ENCODE data around the gene CACNA1C. TPM values are rescaled to one million over a fixed set of nuclear protein-coding genes. Genes with fewer than 3 reads are reported as not detected.

CACNA1C gene
- total and polyA plus RNA-seq, 10 of the 15 experiments (the other 5 are each of a cell fraction or from before 2014, with no cell fraction given) = under 0.01 to 0.15 (median 0.09) TPM; not detected in 5

DNA sequence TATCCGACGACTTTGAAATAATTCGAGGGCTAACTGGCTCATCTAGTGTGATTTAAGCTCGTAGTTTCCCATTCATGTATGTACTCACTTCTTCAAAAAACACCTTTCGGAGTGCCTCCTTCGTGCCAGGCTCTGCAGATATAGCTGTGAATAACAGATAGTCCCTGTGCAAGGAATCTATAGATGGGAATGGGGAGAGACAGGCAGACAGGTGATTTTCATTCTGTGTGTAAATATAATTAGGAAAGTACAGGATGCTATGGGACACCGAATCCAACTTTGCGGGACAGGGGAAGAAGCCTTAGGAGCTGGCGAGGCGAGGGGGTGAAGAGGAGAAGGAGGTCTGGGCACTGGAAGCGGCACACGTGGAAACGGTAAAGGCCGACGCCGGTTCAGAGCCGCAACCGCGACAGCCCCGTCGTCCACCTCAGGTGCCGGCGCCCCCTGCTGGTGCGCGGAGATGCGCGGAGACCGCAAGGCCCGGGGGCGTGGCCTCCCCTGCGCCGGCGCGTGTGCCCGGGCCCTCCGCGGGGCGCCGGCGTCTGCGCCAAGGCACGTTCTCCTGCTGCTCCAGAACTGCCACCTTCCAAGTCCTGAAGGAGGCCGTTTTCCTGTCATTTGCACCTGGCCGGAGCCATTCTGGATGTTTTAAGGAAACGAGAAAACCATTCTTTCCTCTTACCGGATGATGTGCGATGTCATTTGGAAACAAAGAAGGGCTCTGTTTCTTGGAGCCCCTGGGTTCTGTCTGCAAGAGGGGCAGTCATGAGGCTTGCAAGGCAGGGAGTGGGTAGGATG lies 18.0 kb upstream of the CACNA1C start (continued):
- TF ChIP-seq, protein P1, sequence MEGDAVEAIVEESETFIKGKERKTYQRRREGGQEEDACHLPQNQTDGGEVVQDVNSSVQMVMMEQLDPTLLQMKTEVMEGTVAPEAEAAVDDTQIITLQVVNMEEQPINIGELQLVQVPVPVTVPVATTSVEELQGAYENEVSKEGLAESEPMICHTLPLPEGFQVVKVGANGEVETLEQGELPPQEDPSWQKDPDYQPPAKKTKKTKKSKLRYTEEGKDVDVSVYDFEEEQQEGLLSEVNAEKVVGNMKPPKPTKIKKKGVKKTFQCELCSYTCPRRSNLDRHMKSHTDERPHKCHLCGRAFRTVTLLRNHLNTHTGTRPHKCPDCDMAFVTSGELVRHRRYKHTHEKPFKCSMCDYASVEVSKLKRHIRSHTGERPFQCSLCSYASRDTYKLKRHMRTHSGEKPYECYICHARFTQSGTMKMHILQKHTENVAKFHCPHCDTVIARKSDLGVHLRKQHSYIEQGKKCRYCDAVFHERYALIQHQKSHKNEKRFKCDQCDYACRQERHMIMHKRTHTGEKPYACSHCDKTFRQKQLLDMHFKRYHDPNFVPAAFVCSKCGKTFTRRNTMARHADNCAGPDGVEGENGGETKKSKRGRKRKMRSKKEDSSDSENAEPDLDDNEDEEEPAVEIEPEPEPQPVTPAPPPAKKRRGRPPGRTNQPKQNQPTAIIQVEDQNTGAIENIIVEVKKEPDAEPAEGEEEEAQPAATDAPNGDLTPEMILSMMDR (IDR thresholded peaks at IDR 0.05 in 2 of 3, conservative IDR thresholded peaks at IDR 0.05 in 1 of 3; ENCODE audit: control insufficient read depth in 2 of 3, extremely low read depth in 1 of 3, insufficient read depth in 1 of 3, low read depth in 3 of 3, low read length in 3 of 3) = peak; percentile 85 to 93 (median 86)
- TF ChIP-seq ETV6 (conservative IDR thresholded peaks at IDR 0.05 in 1 of 2, IDR thresholded peaks at IDR 0.05 in 1 of 2; ENCODE audit: borderline replicate concordance in 1 of 2, low read depth in 1 of 2) (no peak), LARP7 (IDR thresholded peaks at IDR 0.05) (peak; percentile 85; the same call in 1 of the 2 replicates), YY1 (IDR thresholded peaks at IDR 0.05; ENCODE audit: low read depth, low read length) (peak; percentile 62; the same call in 1 of the 2 replicates), NRF1 (conservative IDR thresholded peaks at IDR 0.05; ENCODE audit: low read depth, low read length) (peak; percentile 53), CREM (IDR thresholded peaks at IDR 0.05; ENCODE audit: low read depth) (0 out of 2 replicates have a peak, but pooled peaks have one; percentile 36), CREB1 (IDR thresholded peaks at IDR 0.05; ENCODE audit: low read depth) (0 out of 2 replicates have a peak, but pooled peaks have one; percentile 23), GATAD2B (conservative IDR thresholded peaks at IDR 0.05; ENCODE audit: low read depth) (peak; percentile 53; the same call in 1 of the 2 replicates), RAD51 (IDR thresholded peaks at IDR 0.05) (no peak), ATF7 (IDR thresholded peaks at IDR 0.05; ENCODE audit: low read depth) (no peak), SREBF1 (IDR thresholded peaks at IDR 0.05; ENCODE audit: low read length) (no peak), SMAD1 (IDR thresholded peaks at IDR 0.05; ENCODE audit: low read depth, partially characterized antibody) (no peak), CBX3 (IDR thresholded peaks at IDR 0.05; ENCODE audit: borderline replicate concordance, low read depth) (no peak)
- TF ChIP-seq, protein P2, sequence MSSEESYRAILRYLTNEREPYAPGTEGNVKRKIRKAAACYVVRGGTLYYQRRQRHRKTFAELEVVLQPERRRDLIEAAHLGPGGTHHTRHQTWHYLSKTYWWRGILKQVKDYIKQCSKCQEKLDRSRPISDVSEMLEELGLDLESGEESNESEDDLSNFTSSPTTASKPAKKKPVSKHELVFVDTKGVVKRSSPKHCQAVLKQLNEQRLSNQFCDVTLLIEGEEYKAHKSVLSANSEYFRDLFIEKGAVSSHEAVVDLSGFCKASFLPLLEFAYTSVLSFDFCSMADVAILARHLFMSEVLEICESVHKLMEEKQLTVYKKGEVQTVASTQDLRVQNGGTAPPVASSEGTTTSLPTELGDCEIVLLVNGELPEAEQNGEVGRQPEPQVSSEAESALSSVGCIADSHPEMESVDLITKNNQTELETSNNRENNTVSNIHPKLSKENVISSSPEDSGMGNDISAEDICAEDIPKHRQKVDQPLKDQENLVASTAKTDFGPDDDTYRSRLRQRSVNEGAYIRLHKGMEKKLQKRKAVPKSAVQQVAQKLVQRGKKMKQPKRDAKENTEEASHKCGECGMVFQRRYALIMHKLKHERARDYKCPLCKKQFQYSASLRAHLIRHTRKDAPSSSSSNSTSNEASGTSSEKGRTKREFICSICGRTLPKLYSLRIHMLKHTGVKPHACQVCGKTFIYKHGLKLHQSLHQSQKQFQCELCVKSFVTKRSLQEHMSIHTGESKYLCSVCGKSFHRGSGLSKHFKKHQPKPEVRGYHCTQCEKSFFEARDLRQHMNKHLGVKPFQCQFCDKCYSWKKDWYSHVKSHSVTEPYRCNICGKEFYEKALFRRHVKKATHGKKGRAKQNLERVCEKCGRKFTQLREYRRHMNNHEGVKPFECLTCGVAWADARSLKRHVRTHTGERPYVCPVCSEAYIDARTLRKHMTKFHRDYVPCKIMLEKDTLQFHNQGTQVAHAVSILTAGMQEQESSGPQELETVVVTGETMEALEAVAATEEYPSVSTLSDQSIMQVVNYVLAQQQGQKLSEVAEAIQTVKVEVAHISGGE (CRISPR knock-in tag; IDR thresholded peaks at IDR 0.05) = no peak
- TF ChIP-seq, protein P3, sequence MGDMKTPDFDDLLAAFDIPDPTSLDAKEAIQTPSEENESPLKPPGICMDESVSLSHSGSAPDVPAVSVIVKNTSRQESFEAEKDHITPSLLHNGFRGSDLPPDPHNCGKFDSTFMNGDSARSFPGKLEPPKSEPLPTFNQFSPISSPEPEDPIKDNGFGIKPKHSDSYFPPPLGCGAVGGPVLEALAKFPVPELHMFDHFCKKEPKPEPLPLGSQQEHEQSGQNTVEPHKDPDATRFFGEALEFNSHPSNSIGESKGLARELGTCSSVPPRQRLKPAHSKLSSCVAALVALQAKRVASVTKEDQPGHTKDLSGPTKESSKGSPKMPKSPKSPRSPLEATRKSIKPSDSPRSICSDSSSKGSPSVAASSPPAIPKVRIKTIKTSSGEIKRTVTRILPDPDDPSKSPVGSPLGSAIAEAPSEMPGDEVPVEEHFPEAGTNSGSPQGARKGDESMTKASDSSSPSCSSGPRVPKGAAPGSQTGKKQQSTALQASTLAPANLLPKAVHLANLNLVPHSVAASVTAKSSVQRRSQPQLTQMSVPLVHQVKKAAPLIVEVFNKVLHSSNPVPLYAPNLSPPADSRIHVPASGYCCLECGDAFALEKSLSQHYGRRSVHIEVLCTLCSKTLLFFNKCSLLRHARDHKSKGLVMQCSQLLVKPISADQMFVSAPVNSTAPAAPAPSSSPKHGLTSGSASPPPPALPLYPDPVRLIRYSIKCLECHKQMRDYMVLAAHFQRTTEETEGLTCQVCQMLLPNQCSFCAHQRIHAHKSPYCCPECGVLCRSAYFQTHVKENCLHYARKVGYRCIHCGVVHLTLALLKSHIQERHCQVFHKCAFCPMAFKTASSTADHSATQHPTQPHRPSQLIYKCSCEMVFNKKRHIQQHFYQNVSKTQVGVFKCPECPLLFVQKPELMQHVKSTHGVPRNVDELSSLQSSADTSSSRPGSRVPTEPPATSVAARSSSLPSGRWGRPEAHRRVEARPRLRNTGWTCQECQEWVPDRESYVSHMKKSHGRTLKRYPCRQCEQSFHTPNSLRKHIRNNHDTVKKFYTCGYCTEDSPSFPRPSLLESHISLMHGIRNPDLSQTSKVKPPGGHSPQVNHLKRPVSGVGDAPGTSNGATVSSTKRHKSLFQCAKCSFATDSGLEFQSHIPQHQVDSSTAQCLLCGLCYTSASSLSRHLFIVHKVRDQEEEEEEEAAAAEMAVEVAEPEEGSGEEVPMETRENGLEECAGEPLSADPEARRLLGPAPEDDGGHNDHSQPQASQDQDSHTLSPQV (IDR thresholded peaks at IDR 0.05) = 0 out of 2 replicates have a peak, but pooled peaks have one; percentile 20
- TF ChIP-seq, protein P4, sequence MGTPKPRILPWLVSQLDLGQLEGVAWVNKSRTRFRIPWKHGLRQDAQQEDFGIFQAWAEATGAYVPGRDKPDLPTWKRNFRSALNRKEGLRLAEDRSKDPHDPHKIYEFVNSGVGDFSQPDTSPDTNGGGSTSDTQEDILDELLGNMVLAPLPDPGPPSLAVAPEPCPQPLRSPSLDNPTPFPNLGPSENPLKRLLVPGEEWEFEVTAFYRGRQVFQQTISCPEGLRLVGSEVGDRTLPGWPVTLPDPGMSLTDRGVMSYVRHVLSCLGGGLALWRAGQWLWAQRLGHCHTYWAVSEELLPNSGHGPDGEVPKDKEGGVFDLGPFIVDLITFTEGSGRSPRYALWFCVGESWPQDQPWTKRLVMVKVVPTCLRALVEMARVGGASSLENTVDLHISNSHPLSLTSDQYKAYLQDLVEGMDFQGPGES (IDR thresholded peaks at IDR 0.05) = no peak
- TF ChIP-seq, protein P5, sequence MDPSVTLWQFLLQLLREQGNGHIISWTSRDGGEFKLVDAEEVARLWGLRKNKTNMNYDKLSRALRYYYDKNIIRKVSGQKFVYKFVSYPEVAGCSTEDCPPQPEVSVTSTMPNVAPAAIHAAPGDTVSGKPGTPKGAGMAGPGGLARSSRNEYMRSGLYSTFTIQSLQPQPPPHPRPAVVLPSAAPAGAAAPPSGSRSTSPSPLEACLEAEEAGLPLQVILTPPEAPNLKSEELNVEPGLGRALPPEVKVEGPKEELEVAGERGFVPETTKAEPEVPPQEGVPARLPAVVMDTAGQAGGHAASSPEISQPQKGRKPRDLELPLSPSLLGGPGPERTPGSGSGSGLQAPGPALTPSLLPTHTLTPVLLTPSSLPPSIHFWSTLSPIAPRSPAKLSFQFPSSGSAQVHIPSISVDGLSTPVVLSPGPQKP (IDR thresholded peaks at IDR 0.05; ENCODE audit: low read depth, low read length) = no peak

Measured in GM12878 (cell line).